A549 treated with AZD2906 at 1 μM for 4 hours (cell line): ENCODE results near the gene TNIP3. TPM values are rescaled to one million over a fixed set of nuclear protein-coding genes. Genes with fewer than 3 reads are reported as not detected.

ENCODE experiments used
- total RNA-seq: library from RNA; stranded (reverse); fragments of 200-300 nt; extraction: Qiagen RNA extraction; gene quantifications from 5 replicates; pipeline ENCODE4 v1.2.3, GENCODE V29; 2022

The TNIP3 gene
- total RNA-seq = 0.11 to 0.74 TPM (median 0.19 TPM) in 5 replicates

GRCh38 chr4:121164291-121164690, at the start of gene TNIP3:
Gene TNIP3, minus strand, starts transcription at chr4:121164321. Its CDS starts 196 bp downstream, at chr4:121164125.

Other genes with a start within 250 kb of the TNIP3 start
- 3.9 to 4.9 TPM (median 4.2 TPM) in 5 replicates for gene PRDM5, start 241.6 kb downstream of the TNIP3 start, total RNA-seq
- gene NDNF, start 91.8 kb downstream of the TNIP3 start, total RNA-seq = not detected in 5 replicates
- 0.08 to 0.09 TPM (median 0.09 TPM) in 3 of 5 replicates, not detected in the others for gene QRFPR, start 216.7 kb upstream of the TNIP3 start, total RNA-seq